PC-3 (cell line): ENCODE data around the gene FN3K. TPM values are rescaled to one million over a fixed set of nuclear protein-coding genes. Genes with fewer than 3 reads are reported as not detected.

ENCODE experiments used
- ATAC-seq: fragments of 200-7000 bp; cut with Tn5 transposase; 2 replicates; pipeline ENCODE4 v1.9.1; 2020; ENCODE audit warnings: mild to moderate bottlenecking, moderate library complexity
- BruUV-seq: library from RNA; stranded (reverse); fragments of 400-500 nt; replicated peaks from 2 replicates; lab custom pipeline; 2021; lab: Mats Ljungman, UMichigan
- CTCF ChIA-PET: fragments of 300-600 bp; sonication (Branson Sonifier 250); formaldehyde crosslinking; loops from one replicate; lab custom pipeline; 2022; ENCODE audit warnings: antibody characterized with exemption; lab: Charles Lee
- POLR2A ChIA-PET: fragments of 300-600 bp; sonication (Branson Sonifier 250); formaldehyde crosslinking; loops from one replicate; lab custom pipeline; 2022; ENCODE audit warnings: antibody characterized with exemption; ENCODE audit not compliant: unreplicated experiment; lab: Charles Lee
- DNase-seq: peaks from one replicate; pipeline ENCODE4 v3.0.0-alpha.2; 2015
- H2AFZ ChIP-seq: fragments of 300-600 bp; sonication (generic); 2 replicates; pipeline ENCODE4 v1.6.0; 2016; ENCODE audit warnings: antibody characterized with exemption, low read length
- H3F3A ChIP-seq: fragments of 300-600 bp; sonication (generic); one replicate; pipeline ENCODE4 v1.6.0; 2017; ENCODE audit warnings: antibody characterized with exemption, low read length, control low read depth, mild to moderate bottlenecking; ENCODE audit not compliant: unreplicated experiment
- H3K27ac ChIP-seq: fragments of 300-600 bp; sonication (generic); 2 replicates; pipeline ENCODE4 v1.5.1; 2016; ENCODE audit warnings: mild to moderate bottlenecking, low read length
- H3K27me3 ChIP-seq: fragments of 300-600 bp; sonication (generic); 2 replicates; pipeline ENCODE4 v1.6.1; 2016; ENCODE audit warnings: low read length, mixed read lengths
- H3K36me3 ChIP-seq: fragments of 300-600 bp; sonication (generic); 2 replicates; pipeline ENCODE4 v1.6.1; 2016; ENCODE audit warnings: low read depth, mixed run types, low read length, mixed read lengths
- H3K4me1 ChIP-seq: fragments of 300-600 bp; sonication (generic); 2 replicates; pipeline ENCODE4 v1.5.1; 2016; ENCODE audit warnings: low read length; ENCODE audit not compliant: insufficient read depth
- H3K4me2 ChIP-seq: fragments of 300-600 bp; sonication (generic); 2 replicates; pipeline ENCODE4 v1.6.0; 2016; ENCODE audit warnings: low read length
- H3K4me3 ChIP-seq: fragments of 300-600 bp; sonication (generic); 2 replicates; pipeline ENCODE4 v1.5.1; 2016; ENCODE audit warnings: mild to moderate bottlenecking, low read length, mixed read lengths
- H3K79me2 ChIP-seq: fragments of 300-600 bp; sonication (generic); 2 replicates; pipeline ENCODE4 v1.6.1; 2017; ENCODE audit warnings: low read length, mixed read lengths
- H3K9ac ChIP-seq: fragments of 300-600 bp; sonication (generic); 2 replicates; pipeline ENCODE4 v1.6.0; 2016; ENCODE audit warnings: mild to moderate bottlenecking, low read length
- H3K9me2 ChIP-seq: fragments of 300-600 bp; sonication (generic); replicated peaks from 2 replicates; pipeline ENCODE4 v1.6.1; 2016; ENCODE audit warnings: mixed run types, low read length, mixed read lengths
- H3K9me3 ChIP-seq: fragments of 300-600 bp; sonication (generic); 2 replicates; pipeline ENCODE4 v1.6.1; 2016; ENCODE audit warnings: low read length, mixed read lengths
- H4K20me1 ChIP-seq: fragments of 300-600 bp; sonication (generic); 2 replicates; pipeline ENCODE4 v1.6.1; 2016; ENCODE audit warnings: low read length, mixed read lengths
- CTCF ChIP-seq: fragments of 300-600 bp; sonication (generic); conservative IDR thresholded peaks from 2 replicates; pipeline ENCODE4 v1.5.1; 2017; ENCODE audit warnings: antibody characterized with exemption, low read depth, mild to moderate bottlenecking, low read length
- EZH2 ChIP-seq: fragments of 300-600 bp; sonication (generic); IDR thresholded peaks from one replicate; pipeline ENCODE4 v1.6.1; 2017; ENCODE audit warnings: antibody characterized with exemption, mild to moderate bottlenecking, low read length; ENCODE audit not compliant: unreplicated experiment
- EZH2phosphoT487 ChIP-seq: fragments of 300-600 bp; sonication (generic); IDR thresholded peaks from 2 replicates; pipeline ENCODE4 v1.6.1; 2018; ENCODE audit warnings: mild to moderate bottlenecking, antibody characterized with exemption, low read length, borderline replicate concordance
- intact Hi-C: fragments of 100-400 bp; cut with micrococcal nuclease; formaldehyde crosslinking; loops from 2 replicates; pipeline ENCODE4 v1.9.0; 2023
- total RNA-seq: library from RNA; depleted of rRNA; stranded (reverse); fragments of >200 nt; gene quantifications from 2 replicates; pipeline ENCODE4 v1.2.3, GENCODE V29; 2014

The FN3K gene
- total RNA-seq, 1 experiment from 2014 or later: 8.4 TPM

DNA sequence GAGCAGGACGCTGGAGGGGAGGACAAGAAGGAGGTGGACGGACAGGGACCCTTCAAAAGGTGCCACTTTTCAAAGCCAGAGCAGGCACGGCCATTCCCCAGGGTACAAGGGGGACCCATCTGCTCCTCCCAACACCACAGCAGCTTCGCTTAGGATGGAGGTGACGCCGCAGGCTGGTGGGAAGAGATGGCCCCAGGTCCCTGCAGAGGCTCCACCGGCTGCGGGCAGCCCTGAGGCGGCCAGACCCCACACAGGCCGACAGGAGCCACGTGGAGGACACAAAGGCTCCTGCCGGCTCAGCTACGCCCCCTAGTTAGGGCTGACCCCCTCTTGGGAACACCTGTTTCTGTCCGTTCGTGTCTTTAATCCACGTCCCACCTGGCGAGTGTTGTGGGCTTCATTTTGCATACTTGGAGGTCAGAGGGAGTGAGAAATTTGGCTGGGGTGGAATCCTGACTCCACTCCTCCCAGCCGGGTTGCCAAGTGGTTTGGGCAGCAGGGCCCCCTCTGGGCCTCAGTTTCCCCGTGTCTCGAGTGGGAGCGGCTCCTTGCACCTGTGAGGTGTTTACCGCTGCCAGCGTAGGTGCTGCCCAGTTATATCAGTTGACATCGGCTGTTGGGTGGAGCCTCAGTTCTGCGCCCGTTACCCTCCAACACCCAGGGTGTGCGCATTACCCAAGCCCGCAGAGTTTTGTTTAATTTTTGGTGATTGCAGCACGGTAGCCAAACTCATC, 24.7 kb upstream of the FN3K start:
- ATAC-seq: no peak
- H2AFZ ChIP-seq: no peak overlapping the region

DNA sequence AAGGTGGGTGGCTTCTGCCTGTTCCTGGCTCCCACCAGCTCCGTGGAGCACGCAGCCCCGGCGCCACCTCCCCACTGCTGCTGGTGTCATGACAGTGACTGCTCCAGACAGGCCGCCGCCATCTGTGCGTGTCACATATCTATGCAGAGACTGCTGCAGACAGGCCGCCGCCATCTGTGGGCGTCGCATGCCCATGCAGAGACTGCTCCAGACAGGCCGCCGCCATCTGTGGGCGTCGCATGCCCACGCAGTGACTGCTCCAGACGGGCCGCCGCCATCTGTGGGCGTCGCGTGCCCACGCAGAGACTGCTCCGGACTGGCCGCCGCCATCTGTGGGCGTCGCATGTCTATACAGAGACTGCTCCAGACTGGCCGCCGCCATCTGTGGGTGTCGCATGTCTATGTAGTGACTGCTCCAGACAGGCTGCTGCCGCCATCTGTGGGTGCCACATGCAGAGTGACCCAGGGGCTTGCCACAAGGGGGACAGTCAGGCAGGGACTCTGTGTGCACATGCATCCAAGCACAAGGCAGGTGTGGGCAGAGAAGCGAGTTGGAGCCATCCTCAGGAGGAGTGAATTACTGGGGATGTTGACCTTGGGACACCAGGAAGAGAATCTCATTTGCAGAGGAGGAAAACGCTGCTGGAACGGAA, 22.2 kb upstream of the FN3K start:
- H3K9ac ChIP-seq: no peak overlapping the region
- no peak overlapping the region for H3K4me2 ChIP-seq
- DNase-seq (no peak), ATAC-seq (no peak)
- H3F3A ChIP-seq: no peaks in the 10 kb centered on the region
- BruUV-seq: no TSS peak
- no peaks in the 10 kb centered on the region for H3K9me2 ChIP-seq
- H3K27me3 ChIP-seq: no peaks in the 10 kb centered on the region
- TF ChIP-seq CTCF (no peak), EZH2 (no peak), EZH2phosphoT487 (no peak)
- H3K79me2 ChIP-seq: peaks cover 16% of the 10 kb centered on the region
- intact Hi-C loops: no loop called here
- 0 out of 2 replicates have a peak, but pooled peaks cover 8% of the 10 kb centered on the region for H3K4me1 ChIP-seq
- no peak overlapping the region for H2AFZ ChIP-seq
- no peaks in the 10 kb centered on the region for H3K36me3 ChIP-seq
- H4K20me1 ChIP-seq: peaks cover 8% of the 10 kb centered on the region
- ChIA-PET POLR2A (no interaction called here), CTCF (no interaction called here)
- H3K9me3 ChIP-seq: no peaks in the 10 kb centered on the region
- no peak overlapping the region for H3K27ac ChIP-seq
- no peak overlapping the region for H3K4me3 ChIP-seq

More for the DNA sequence above, 24.7 kb upstream of the FN3K start:
- H3K4me3 ChIP-seq: no peak overlapping the region
- BruUV-seq: no TSS peak
- H3K36me3 ChIP-seq: no peaks in the 10 kb centered on the region
- H3K4me1 ChIP-seq: no peaks in the 10 kb centered on the region
- DNase-seq: no peak
- no peak overlapping the region for H3K4me2 ChIP-seq
- intact Hi-C loops: no loop called here
- TF ChIP-seq CTCF: 0 out of 2 replicates have a peak, but pooled peaks have one; percentile 18
- TF ChIP-seq EZH2: no peak
- POLR2A ChIA-PET: no interaction called here
- H3K27me3 ChIP-seq: no peaks in the 10 kb centered on the region
- H4K20me1 ChIP-seq: no peaks in the 10 kb centered on the region
- no peaks in the 10 kb centered on the region for H3K79me2 ChIP-seq
- H3K9me3 ChIP-seq: no peaks in the 10 kb centered on the region
- no peak overlapping the region for H3K27ac ChIP-seq
- H3F3A ChIP-seq: no peaks in the 10 kb centered on the region
- CTCF ChIA-PET: no interaction called here
- H3K9ac ChIP-seq: no peak overlapping the region
- no peaks in the 10 kb centered on the region for H3K9me2 ChIP-seq
